ENCODE results near the gene CRADD.
"Not testable (repeated sequence)": the region's sequence is repeated elsewhere in the genome, so short reads cannot be mapped to it uniquely, and the experiment has no call there.

Gene CRADD

GRCh38 chr12:93871566-93871965, 194.4 kb downstream of the CRADD start:
- not testable (repeated sequence) for DNase-seq (ENCODE audit: low read depth in 2 of 2)

- DNase-seq (ENCODE audit: low read depth in 2 of 2) = no peak
Observed at GRCh38 chr12:93873561-93873960, 196.4 kb downstream of the CRADD start.

GRCh38 chr12:93875157-93875556, 198.0 kb downstream of the CRADD start:
- DNase-seq (ENCODE audit: low read depth in 2 of 2) = no peak

GRCh38 chr12:93876360-93876759, 199.2 kb downstream of the CRADD start:
- DNase-seq (ENCODE audit: low read depth in 2 of 2) = no peak

- DNase-seq (ENCODE audit: low read depth in 2 of 2) = no peak
Observed at GRCh38 chr12:93877446-93877845, 200.3 kb downstream of the CRADD start.

- DNase-seq (ENCODE audit: low read depth in 2 of 2) = no peak
Observed at GRCh38 chr12:93879476-93880421, 202.6 kb downstream of the CRADD start.

- no peak for DNase-seq (ENCODE audit: low read depth in 2 of 2)
Observed at GRCh38 chr12:93880853-93881522, 203.8 kb downstream of the CRADD start.

GRCh38 chr12:93882763-93883162, 205.6 kb downstream of the CRADD start:
- DNase-seq (ENCODE audit: low read depth in 2 of 2) = no peak

- no peak for DNase-seq (ENCODE audit: low read depth in 2 of 2)
Observed at GRCh38 chr12:93883436-93884154, 206.4 kb downstream of the CRADD start.

- DNase-seq (ENCODE audit: low read depth in 2 of 2) = no peak
Observed at GRCh38 chr12:93884794-93885460, 207.8 kb downstream of the CRADD start.

GRCh38 chr12:93885973-93886532, 208.9 kb downstream of the CRADD start:
- not testable (repeated sequence) for DNase-seq (ENCODE audit: low read depth in 2 of 2)

GRCh38 chr12:93886533-93887511, 209.6 kb downstream of the CRADD start:
- DNase-seq (ENCODE audit: low read depth in 2 of 2) = no peak

GRCh38 chr12:93888964-93889363, 211.8 kb downstream of the CRADD start:
- no peak for DNase-seq (ENCODE audit: low read depth in 2 of 2)

- no peak for DNase-seq (ENCODE audit: low read depth in 2 of 2)
Observed at GRCh38 chr12:93889516-93890212, 212.5 kb downstream of the CRADD start.

GRCh38 chr12:93892423-93893268, 215.5 kb downstream of the CRADD start:
- no peak for DNase-seq (ENCODE audit: low read depth in 2 of 2)

GRCh38 chr12:93894391-93895088, 217.4 kb downstream of the CRADD start:
- DNase-seq (ENCODE audit: low read depth in 2 of 2) = no peak

GRCh38 chr12:93895089-93895445, 217.9 kb downstream of the CRADD start:
- no peak for DNase-seq (ENCODE audit: low read depth in 2 of 2)

- no peak for DNase-seq (ENCODE audit: low read depth in 2 of 2)
Observed at GRCh38 chr12:93896427-93896826, 219.3 kb downstream of the CRADD start.
